GM19467 (cell line): ENCODE data around the gene PARS2.

Experiments
- ATAC-seq: cut with Tn5 transposase; IDR thresholded peaks from one replicate; pipeline ENCODE4 v1.9.1; 2021; ENCODE audit warnings: mild to moderate bottlenecking, moderate library complexity; ENCODE audit not compliant: unreplicated experiment

PARS2 gene

GRCh38 chr1:54800041-54800898, 35.9 kb upstream of the PARS2 start:
- no peak for ATAC-seq

DNA sequence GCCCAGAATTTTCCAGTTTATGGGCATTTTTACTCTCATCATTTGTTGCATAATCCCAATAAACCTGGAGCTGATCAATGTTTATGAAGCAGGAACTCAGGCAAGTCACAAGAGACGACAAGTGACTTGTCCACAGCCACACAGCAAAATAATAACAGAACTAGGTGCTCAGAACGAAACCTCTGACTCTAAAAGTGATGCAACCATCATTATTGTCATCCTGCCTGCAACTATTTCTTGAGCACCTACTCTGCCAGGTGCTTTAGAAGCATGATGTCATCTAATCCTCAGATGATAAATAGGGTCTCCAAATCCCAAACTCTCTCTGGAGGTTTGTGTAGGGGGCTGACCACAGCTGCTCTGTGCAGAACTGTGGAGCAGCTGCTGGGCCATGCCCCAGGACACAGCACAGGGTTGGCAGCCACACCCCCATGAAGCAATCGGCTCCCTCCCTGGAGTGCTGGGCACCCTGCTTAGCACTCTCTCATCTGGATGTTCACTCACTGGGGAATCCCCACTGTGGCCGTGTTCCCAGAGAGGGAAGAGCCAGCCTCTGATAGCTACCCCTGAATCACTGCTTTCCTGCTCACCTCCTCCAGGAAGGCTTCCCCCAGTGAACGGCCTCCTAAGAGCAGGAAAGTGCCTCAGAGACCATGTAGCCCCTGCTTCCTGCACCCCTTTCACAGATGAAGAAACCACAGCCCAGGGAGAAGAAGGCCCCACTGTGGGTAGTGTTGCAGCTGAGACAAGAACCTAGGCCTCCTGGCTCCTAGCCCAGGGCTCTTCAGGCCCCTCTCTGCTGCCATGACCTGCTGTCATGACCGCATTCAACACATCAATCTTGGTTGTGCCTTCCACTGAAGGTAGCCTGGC, 34.7 kb upstream of the PARS2 start:
- ATAC-seq = peak; percentile 43

DNA sequence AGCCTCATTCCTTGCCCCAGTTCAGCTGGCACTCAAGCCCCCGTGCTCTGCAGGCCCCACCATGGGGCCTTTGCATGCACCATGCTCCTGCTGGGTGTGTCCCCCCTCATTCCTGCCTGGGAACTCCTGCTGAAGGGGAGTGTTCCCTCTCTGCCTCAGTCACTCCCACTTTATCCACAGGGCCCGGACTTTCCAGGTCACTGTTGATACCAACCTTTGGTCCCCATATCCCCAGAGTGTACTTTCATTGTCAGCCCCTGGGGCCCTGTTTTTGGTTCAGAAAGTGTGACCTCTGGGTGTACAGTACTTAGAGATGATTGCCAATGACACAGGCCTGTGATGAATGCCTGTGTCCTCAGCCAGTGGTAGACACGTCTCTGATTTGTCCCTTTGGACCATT, 33.9 kb upstream of the PARS2 start:
- ATAC-seq = no peak

DNA sequence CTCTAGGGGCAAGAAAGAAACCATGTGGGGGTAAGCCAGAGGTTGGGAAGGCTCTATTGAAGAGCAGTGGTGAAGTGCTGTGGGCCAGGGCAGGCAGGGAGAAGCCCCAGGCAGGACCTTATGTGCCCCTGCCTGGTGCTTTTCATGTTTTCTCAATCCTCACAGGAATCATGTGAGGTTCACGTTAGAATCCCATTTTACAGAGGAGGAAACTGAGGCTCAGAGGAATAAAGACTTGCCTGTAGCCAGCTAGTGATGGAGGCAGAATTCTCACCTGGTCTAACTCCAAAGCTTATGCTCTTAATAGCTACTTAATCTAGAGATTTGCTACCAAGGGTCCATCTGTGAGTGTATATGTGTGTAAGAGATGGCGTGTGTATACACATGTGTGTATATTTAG, 32.6 kb upstream of the PARS2 start:
- ATAC-seq = no peak

DNA sequence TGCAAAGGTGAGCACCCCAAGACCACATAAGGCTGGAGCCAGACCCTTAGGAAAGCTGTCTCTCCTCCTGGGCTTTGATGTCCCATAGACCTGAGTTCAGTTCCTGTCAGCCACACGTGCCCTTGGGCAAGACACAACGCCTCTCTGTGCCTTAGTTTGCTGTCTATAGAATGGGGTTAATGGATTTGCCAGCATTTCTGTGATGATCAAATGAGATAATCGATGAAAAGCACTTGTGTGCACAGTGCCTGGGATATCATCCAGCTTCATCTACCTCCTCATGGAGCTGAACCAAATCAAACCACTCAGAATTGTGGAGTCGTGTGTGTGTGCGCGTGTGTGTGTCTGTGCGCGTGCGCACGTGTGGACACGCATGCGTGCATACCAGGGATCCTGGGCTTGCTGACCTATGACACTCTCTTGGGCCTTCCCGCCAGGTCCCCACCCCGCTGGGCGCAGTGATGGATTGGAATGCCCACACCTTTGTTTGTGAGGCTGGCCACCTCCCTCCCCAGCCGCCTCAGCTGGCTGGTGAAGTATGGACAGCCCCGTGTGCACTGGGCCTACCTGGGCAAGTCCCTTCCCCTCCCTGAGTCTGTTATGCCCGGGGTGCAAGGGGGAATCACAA, 31.6 kb upstream of the PARS2 start:
- no peak for ATAC-seq

DNA sequence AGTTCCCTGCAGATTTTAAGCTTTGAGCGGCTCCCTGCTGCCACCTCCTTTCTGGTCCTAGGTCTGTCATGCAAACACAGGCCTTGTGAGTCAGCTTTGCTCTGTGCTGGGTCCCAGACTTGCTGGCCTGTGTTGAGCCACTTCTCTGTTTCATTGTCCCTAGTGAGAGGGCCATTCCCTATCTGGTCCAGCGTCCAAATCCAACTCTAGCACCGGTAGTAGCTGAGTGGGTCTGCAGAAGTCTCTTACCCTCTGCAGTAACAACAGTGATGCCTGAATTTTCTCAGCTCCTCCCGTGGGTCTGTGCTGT, 31.0 kb upstream of the PARS2 start:
- ATAC-seq = no peak

GRCh38 chr1:54794451-54795355, 30.4 kb upstream of the PARS2 start:
- no peak for ATAC-seq

- no peak for ATAC-seq
Observed at GRCh38 chr1:54792686-54793282, 28.5 kb upstream of the PARS2 start.

GRCh38 chr1:54791880-54792522, 27.7 kb upstream of the PARS2 start:
- no peak for ATAC-seq

GRCh38 chr1:54788459-54788858, 24.1 kb upstream of the PARS2 start:
- ATAC-seq = no peak

DNA sequence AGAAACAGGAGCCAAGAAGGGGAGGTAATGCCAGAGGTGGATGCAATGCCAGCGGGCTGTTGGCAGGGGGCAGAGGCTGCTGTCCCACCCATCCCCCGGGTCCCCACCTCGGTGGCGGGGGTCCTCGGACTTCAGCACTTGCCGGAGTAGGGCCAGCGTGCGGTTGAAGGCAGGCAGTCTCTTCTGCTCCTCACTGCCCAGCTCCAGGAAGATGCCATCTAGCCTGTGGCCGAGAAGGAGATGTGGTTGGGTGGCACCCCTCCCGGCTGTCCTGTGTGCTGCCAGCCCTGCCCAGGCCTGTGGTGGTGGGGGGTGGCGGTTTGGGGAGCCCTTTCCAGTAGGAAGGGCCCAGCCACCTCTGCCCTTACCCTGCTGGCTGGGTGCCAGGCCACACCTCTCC, 23.3 kb upstream of the PARS2 start:
- no peak for ATAC-seq

GRCh38 chr1:54786778-54787177, 22.5 kb upstream of the PARS2 start:
- ATAC-seq = no peak

DNA sequence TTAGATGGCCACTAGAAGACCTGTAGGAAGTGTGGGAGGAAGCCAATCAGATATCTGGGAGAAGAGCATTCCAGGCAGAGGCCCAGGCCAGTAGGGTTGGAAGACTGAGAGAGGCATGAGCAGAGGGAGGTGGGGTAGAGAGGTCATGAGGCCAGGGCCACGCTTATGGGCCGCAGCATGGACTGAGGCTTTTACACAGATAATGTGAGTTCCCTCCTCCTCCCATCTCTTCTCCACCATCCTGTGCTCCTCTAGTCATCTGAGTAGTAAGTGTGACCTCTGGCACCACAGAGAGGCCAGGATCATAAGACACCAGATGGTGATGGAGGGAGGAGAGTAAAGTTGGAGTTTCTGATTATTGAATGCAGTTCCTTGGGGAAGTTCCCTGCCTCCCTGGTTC, 19.7 kb upstream of the PARS2 start:
- ATAC-seq = no peak

GRCh38 chr1:54782588-54782987, 18.3 kb upstream of the PARS2 start:
- ATAC-seq = no peak

DNA sequence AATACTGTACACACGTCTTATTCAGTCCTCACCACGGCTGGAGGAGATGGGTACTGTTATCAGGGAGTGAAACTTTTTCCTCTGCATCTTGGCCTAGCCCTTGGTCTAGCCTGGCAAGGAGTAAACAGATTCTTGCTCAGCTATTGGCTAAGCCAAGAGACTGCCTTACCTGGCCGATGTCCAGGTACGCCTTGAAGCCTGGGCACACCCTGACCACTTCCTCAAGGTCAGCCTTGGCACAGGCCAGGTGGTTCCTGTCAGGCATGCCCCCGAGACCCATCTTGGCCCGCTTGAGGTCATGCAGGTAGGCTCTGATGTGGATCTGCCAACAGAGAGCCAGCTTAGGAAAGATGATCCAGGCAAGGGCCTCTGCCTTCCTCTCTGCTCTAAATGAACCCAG, 17.8 kb upstream of the PARS2 start:
- ATAC-seq = no peak

DNA sequence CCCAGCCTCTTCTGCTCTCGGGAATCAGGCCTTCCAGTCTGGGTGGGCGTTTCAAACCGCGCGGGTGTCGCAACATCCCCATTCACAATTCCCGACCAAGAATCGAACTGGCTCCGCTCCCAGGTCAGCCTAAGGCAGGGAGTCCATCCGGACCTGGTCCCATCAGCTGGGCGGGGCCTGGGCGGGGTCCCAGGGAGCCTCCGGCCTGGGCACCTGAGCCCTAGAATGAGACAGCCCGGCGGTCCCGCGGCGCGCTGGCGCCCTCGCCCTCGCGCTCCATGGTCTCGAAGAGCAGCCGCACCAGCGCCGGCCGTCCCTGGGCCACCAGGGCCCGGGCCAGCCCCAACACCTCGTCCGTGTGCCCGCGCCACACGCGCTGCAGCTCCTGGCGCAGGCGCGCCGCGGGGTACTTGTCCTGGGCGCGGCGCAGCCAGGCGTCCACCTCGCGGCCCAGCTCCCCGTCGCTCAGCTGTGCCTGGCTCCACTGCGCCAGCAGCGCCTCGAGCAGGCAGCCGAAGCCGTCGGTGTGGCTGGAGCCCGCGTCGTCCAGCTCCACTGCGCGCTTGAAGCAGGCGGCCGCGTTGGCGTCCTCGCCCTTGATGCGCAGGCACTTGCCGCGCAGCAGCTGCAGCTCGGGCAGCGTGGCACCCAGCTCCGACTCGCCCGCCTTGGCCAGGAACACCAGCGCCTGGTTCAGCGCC, 16.9 kb upstream of the PARS2 start:
- no peak for ATAC-seq

DNA sequence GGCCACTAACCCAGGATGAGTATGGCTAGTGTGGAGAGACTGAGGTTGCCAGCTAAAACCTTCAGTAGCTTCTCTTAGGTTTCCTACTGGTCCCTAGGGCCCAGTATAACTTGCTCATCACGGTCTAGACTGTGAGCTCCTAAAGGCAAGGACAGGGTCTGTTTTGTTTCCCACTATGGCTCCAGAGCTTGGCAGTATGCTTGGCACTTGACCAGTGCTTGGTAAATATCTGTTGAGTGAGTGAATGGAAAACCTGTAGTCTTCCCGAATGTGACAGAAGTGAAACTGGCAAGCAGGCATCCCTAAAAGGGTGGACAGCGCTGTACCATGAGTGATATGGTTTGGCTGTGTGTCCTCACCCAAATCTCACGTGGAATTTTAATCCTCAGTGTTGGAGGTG, 13.1 kb upstream of the PARS2 start:
- no peak for ATAC-seq

DNA sequence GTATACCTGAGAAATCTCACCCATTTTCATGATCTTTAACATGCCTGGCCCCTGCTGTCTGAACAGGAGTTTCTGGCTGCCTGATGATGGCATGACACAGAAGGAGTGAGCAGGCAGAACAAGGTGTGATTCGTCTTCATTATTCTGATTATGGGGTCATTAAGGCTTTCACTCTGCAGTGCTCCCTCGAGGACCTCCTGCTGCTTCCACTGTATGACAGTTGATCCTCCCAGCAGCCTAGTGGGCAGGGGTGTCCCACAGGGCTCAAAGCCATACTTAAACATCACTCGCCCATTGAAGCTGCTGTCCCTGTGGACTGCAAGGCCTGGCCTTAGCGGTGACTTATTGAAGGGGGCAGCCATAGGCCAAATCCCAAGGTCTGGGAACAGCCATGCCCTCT, 12.7 kb upstream of the PARS2 start:
- ATAC-seq = no peak
